LNCAP (cell line): ENCODE results near the gene CILP2.

Source experiments
- TF ChIP-seq, protein P1 (sequence below): fragments of 450-650 bp; IDR thresholded peaks from 2 replicates; pipeline ENCODE4 v1.5.1; 2017; ENCODE audit warnings: mild to moderate bottlenecking

CILP2 gene

GRCh38 chr19:19523177-19523576 is 14.9 kb upstream of the CILP2 start:
- TF ChIP-seq, protein P1, sequence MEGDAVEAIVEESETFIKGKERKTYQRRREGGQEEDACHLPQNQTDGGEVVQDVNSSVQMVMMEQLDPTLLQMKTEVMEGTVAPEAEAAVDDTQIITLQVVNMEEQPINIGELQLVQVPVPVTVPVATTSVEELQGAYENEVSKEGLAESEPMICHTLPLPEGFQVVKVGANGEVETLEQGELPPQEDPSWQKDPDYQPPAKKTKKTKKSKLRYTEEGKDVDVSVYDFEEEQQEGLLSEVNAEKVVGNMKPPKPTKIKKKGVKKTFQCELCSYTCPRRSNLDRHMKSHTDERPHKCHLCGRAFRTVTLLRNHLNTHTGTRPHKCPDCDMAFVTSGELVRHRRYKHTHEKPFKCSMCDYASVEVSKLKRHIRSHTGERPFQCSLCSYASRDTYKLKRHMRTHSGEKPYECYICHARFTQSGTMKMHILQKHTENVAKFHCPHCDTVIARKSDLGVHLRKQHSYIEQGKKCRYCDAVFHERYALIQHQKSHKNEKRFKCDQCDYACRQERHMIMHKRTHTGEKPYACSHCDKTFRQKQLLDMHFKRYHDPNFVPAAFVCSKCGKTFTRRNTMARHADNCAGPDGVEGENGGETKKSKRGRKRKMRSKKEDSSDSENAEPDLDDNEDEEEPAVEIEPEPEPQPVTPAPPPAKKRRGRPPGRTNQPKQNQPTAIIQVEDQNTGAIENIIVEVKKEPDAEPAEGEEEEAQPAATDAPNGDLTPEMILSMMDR: no peak

DNA sequence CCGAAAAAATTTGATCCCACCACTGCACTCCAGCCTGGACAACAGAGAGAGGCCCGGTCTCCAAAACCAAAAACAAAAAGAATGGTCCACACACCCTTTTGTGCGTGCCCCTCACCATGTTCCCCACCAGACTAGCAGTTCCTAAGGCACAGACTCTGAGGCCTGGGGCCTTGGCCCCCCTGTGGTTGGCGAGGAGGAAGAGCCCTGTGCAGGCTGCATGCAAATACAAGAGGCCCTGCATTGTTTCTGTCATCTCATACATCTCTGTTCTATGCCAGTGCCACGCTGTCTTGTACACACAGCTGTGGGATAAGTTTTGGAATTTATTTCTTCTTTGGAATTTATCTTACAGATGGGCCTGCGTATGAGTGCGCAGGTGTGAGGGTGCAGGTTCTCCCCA is 14.0 kb upstream of the CILP2 start:
- TF ChIP-seq, protein P1: no peak

- TF ChIP-seq, protein P1: no peak
These were observed 12.3 kb upstream of the CILP2 start for GRCh38 chr19:19525611-19526380.

GRCh38 chr19:19526581-19527370 is 11.3 kb upstream of the CILP2 start:
- TF ChIP-seq, protein P1: no peak

DNA sequence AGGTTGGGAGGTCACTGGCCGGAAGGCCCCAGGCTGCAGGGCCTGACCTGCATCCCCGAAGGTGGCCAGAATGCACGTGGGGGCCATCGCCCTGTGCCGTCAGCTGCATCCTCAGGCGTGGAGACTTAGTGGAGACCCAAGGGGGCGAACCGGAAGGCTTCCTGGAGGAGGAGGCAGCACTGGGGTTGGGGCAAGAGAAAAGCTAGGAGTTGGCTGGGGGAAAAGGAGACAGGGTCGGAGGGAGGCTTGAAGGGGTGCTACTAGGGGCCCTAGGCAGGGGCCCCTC is 10.8 kb upstream of the CILP2 start:
- TF ChIP-seq, protein P1: no peak

DNA sequence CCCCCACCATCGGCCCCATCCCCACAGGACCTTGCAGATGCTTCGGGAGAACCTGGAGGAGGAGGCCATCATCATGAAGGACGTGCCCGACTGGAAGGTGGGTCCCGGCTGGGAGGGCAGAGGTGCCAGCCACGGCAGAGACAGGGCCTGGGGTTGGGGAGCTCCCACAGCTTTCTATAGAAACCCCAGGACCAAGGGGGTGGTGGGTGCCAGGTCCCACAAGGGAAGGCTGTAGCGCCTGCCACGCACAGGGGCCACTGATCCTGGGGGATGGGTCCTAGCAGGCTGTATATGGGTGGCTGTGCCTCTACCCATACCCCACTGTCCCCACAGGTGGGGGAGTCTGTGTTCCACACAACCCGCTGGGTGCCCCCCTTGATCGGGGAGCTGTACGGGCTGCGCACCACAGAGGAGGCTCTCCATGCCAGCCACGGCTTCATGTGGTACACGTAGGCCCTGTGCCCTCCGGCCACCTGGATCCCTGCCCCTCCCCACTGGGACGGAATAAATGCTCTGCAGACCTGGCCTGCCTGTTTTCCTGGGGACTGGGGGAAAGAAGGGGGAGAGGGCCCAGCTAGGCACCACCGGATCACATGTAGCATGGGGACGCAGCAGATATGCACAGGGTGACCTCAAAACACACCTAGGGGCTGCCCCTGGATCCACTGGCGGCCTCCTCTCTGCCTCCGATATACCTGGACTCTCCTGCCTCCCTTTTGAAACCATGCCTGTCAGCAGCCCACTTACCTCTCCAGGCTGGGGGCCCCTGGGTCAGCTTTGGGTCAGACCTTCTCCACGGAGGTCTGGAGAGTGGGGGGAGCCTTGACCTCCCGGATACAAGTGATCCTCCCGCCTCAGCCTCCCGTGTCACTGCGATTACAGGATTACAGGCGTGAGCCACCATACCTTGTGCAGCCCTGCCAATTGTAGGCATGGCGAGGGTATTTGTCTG is 10.1 kb upstream of the CILP2 start:
- TF ChIP-seq, protein P1: no peak

DNA sequence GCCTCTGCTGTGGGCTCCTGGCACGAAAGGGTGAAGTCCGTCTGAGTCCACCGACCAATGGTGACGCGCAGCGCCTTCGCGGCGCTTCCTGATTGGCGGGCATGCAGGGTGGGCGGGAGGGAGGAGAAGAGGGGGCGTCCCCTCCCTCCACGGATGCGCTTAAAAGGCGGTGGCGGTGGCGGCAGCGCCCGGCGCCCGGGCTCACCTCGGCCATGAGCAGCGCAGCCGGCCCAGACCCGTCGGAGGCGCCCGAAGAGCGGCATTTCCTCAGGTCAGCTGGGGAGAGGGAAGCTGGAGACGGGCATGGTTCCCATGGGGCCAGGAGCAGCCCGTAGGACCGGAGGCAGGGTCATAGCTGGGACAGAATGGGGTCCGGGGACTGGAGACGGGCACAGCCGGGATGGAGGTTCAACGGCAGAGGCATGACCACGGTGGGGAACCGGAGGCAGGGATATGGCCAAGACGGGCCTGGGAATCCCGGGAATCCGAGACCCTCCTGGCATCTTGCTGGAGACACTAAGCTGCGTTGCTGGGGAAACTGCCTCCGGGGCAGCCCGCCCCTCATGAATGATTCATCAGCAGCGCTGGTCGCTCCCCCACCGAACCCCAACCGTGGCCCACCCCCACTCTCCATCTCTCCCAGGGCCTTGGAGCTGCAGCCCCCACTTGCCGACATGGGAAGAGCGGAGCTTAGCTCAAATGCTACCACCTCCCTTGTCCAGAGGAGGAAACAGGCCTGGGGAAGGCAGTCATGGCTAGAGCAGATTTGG is 9.2 kb upstream of the CILP2 start, which contains the start of gene YJEFN3:
TSS of gene YJEFN3 (plus strand) at position 191 of the 770 bp plus-strand sequence. CDS start at position 213, 22 bp downstream.
- TF ChIP-seq, protein P1: no peak
